Sigmoid colon (tissue), 7 donors: ENCODE data around the gene ETV5. TPM values are rescaled to one million over a fixed set of nuclear protein-coding genes. Genes with fewer than 3 reads are reported as not detected.

Source experiments
- DNase-seq: peaks from one replicate; pipeline ENCODE4 v3.0.0-alpha.2; 2019
- H3K27ac ChIP-seq, 4 donors: fragments of 200-600 bp; sonication (generic); one replicate each; pipeline ENCODE4 v1.5.1; 2016 to 2019; ENCODE audit warnings: mild to moderate bottlenecking in 1 of 4
- H3K27me3 ChIP-seq, 3 donors: fragments of 200-600 bp; sonication (generic); one replicate each; pipeline ENCODE4 v1.5.1; 2019; ENCODE audit warnings: mild to moderate bottlenecking in 1 of 3
- H3K36me3 ChIP-seq, 4 donors: fragments of 200-600 bp; sonication (generic); one replicate each; pipeline ENCODE4 v1.5.1; 2016 to 2019
- H3K4me1 ChIP-seq, 4 donors: fragments of 200-600 bp; sonication (generic); one replicate each; pipeline ENCODE4 v1.5.1; 2017 to 2019
- H3K4me3 ChIP-seq, 4 donors: fragments of 200-600 bp; sonication (generic); one replicate each; pipeline ENCODE4 v1.5.1; 2017 to 2019; ENCODE audit warnings: mild to moderate bottlenecking in 2 of 4, moderate library complexity in 1 of 4
- H3K9me3 ChIP-seq, 4 donors: fragments of 200-600 bp in 3 of 4; sonication (generic) in 3 of 4; one replicate each; pipeline versions ENCODE4 v1.5.1 to v1.6.1; 2013 to 2019
- CTCF ChIP-seq, 4 experiments: fragments of 450-650 bp in 3 of 4; fragments of 200-600 bp in 1 of 4; IDR thresholded peaks; one replicate each; pipeline ENCODE4 v1.5.1; 2016 to 2019; ENCODE audit warnings: antibody characterized with exemption in 4 of 4, mild to moderate bottlenecking in 3 of 4, moderate library complexity in 2 of 4
- EP300 ChIP-seq, 4 donors: sonication (generic); formaldehyde crosslinking; IDR thresholded peaks; one replicate each; pipeline ENCODE4 v1.6.1; 2017; ENCODE audit warnings: antibody characterized with exemption in 4 of 4
- POLR2A ChIP-seq, 2 donors: fragments of 450-650 bp; IDR thresholded peaks; one replicate each; pipeline ENCODE4 v1.6.1; 2016; ENCODE audit warnings: antibody characterized with exemption in 2 of 2, mild to moderate bottlenecking in 2 of 2, moderate library complexity in 2 of 2
- POLR2AphosphoS5 ChIP-seq, 4 donors: sonication (generic); formaldehyde crosslinking; IDR thresholded peaks; one replicate each; pipeline ENCODE4 v1.6.1; 2017; ENCODE audit warnings: antibody characterized with exemption in 4 of 4
- WGBS, 2 donors: extraction: QIAGEN DNeasy Blood & Tissue Kit; methylation state at CpG; one replicate each; pipeline ENCODE4 v1.1.7; 2013; 5-methylcytosine and 5-hydroxymethylcytosine counted together
- intact Hi-C: fragments of 100-400 bp; cut with DNase I; formaldehyde crosslinking; loops from one replicate; pipeline ENCODE4 v1.15.1; 2023
- polyA plus RNA-seq, 3 donors: library from polyadenylated mRNA; stranded (reverse); fragments of 200-250 nt; gene quantifications; one replicate each; pipeline ENCODE4 v1.2.3, GENCODE V29; 2013
- total RNA-seq, 4 donors: library from RNA; depleted of rRNA; stranded (reverse); fragments of >200 nt; gene quantifications; one replicate each; pipeline ENCODE4 v1.1.0, GENCODE V29; 2016
- donor health status: healthy with polysubstance abuse.
- donor health status: Bipolar disorder and iron deficiency.
- donor health status: healthy.

Gene ETV5
- total and polyA plus RNA-seq, 7 donors = 2.3 to 8.4 (median 6.3) TPM

- Histone ChIP-seq H3K27me3 (no peaks in the 10 kb centered on the region), H3K4me3 (no peak overlapping the region), H3K9me3 (no peaks in the 10 kb centered on the region), H3K27ac (no peak overlapping the region), H3K36me3 (peaks cover 0 to 15% (median 0%) of the 10 kb centered on the region in 4 donors), H3K4me1 (no peaks in the 10 kb centered on the region)
- TF ChIP-seq POLR2AphosphoS5 (IDR thresholded peaks at IDR 0.05) = no peak
- TF ChIP-seq EP300 (IDR thresholded peaks at IDR 0.05) = no peak
- TF ChIP-seq CTCF (IDR thresholded peaks at IDR 0.05) = no peak
- TF ChIP-seq POLR2A (IDR thresholded peaks at IDR 0.05) = no peak
- no peak for DNase-seq
- WGBS, 2 donors = 81 to 86% methylated on average over 7 of the region's 7 CpGs
- intact Hi-C loops = no loop called here
These were observed 42.4 kb upstream of the ETV5 start for GRCh38 chr3:186151077-186151971.

- H3K4me3 ChIP-seq = no peak overlapping the region
- H3K27me3 ChIP-seq = no peaks in the 10 kb centered on the region
- H3K4me1 ChIP-seq = no peaks in the 10 kb centered on the region
- H3K9me3 ChIP-seq = no peaks in the 10 kb centered on the region
- intact Hi-C loops = no loop called here
- no peak for TF ChIP-seq POLR2A (IDR thresholded peaks at IDR 0.05)
- TF ChIP-seq EP300 (IDR thresholded peaks at IDR 0.05) = no peak
- TF ChIP-seq POLR2AphosphoS5 (IDR thresholded peaks at IDR 0.05) = no peak
- no peak for TF ChIP-seq CTCF (IDR thresholded peaks at IDR 0.05)
- WGBS, 2 donors = 76% methylated on average over 11 of the region's 11 CpGs
- H3K27ac ChIP-seq = no peak overlapping the region
- peaks cover 0 to 15% (median 0%) of the 10 kb centered on the region in 4 donors for H3K36me3 ChIP-seq
- no peak for DNase-seq
These were observed 41.3 kb upstream of the ETV5 start for GRCh38 chr3:186150041-186150830.

- Histone ChIP-seq H3K27me3 (no peaks in the 10 kb centered on the region), H3K36me3 (peaks cover 0 to 15% (median 0%) of the 10 kb centered on the region in 4 donors), H3K4me3 (no peak overlapping the region), H3K9me3 (no peaks in the 10 kb centered on the region), H3K27ac (no peak overlapping the region), H3K4me1 (no peaks in the 10 kb centered on the region)
- TF ChIP-seq POLR2A (IDR thresholded peaks at IDR 0.05) = no peak
- TF ChIP-seq EP300 (IDR thresholded peaks at IDR 0.05) = no peak
- TF ChIP-seq POLR2AphosphoS5 (IDR thresholded peaks at IDR 0.05) = no peak
- TF ChIP-seq CTCF (IDR thresholded peaks at IDR 0.05) = no peak
- WGBS, 2 donors = 84 to 86% methylated on average over 15 of the region's 15 CpGs
- intact Hi-C loops = no loop called here
- no peak for DNase-seq
These were observed 40.6 kb upstream of the ETV5 start for GRCh38 chr3:186149319-186149960.

GRCh38 chr3:186144257-186144656 is 35.4 kb upstream of the ETV5 start:
- DNase-seq = no peak

More at GRCh38 chr3:186144257-186144656, 35.4 kb upstream of the ETV5 start:
- TF ChIP-seq POLR2AphosphoS5 (IDR thresholded peaks at IDR 0.05) = no peak
- TF ChIP-seq EP300 (IDR thresholded peaks at IDR 0.05) = no peak
- TF ChIP-seq POLR2A (IDR thresholded peaks at IDR 0.05) = no peak
- TF ChIP-seq CTCF (IDR thresholded peaks at IDR 0.05) = no peak
- peaks cover 0 to 2% (median 0%) of the 10 kb centered on the region in 4 donors for H3K36me3 ChIP-seq
- no peaks in the 10 kb centered on the region for H3K4me1 ChIP-seq
- H3K4me3 ChIP-seq = no peak overlapping the region
- no peaks in the 10 kb centered on the region for H3K9me3 ChIP-seq
- H3K27ac ChIP-seq = no peak overlapping the region
- H3K27me3 ChIP-seq = no peaks in the 10 kb centered on the region
- intact Hi-C loops = no loop called here
- 93 to 95% methylated on average over 5 of the region's 5 CpGs for WGBS, 2 donors
